Measurements from ENCODE around the gene PDHB.
A peak's percentile ranks its signal among the peaks of the same experiment; 100 is the strongest.

PDHB gene

DNA sequence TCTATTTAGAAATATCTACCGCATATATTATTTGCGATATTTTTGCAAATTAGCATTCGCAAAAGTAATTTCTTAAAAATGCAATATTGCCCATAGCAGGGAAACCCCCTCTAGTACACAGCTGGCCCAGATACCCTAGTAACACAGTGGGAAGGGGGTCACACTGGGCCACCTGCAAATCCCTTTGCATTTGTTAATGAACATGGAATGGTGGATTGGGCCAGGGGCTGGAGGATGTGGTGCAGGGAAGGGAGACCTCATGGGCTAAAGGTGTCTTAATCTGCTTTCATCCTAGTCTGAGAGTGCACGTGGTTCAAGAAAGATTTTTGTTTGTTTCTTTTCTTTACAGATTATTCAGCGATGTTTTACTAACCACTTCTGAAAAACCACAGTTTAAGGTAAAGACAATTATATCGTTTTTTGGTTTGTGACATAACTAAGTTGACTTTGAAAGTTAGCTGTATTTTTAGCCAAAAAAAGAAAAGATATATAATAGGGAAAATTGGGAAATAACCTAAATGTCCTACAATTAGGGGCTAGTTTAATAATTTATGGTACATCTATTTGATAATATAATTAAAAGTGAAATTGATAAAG, 30.0 kb downstream of the PDHB start:
- DNase-seq (ENCODE audit: low spot score): no peak

GRCh38 chr3:58398669-58399333, 34.8 kb downstream of the PDHB start:
- DNase-seq (ENCODE audit: low spot score): no peak

DNA sequence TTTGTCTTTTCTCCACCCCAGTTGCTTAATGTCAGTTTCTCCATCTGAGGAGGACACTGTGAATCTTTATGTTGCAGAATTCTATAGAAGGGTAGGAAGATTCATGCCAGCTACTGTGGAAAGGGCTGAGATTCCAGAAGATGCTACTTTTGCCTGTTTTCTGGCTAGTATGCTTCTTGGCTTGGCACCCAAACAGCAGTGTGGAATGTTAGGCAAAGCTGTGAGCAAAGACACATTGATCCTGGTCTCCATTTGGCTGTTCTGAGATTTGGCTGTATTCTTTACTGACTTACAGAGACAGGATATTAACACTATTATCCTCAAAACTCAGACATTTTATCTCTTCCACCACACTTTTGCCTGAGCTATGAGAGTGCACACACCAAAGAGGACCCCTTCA, 39.3 kb downstream of the PDHB start:
- DNase-seq (ENCODE audit: low spot score): no peak

DNA sequence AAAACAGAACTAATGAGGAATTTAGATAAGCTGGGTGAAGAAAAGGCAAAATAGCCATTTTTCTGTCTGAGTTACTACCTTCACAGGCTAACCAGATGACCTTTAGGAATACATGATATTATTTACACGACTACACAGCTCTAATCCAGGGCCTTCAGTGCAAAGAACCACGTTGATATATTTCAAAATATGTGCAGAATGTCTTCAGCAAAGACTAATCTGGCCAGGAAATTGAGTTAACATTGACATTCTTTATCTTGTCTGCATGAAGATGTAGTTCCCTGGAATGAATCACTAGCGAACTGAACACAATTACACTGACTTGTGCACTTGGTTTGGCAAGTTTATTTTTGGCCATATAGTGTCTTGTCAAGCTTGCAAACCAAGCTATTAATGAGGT, 41.5 kb downstream of the PDHB start:
- DNase-seq (ENCODE audit: low spot score): no peak

DNA sequence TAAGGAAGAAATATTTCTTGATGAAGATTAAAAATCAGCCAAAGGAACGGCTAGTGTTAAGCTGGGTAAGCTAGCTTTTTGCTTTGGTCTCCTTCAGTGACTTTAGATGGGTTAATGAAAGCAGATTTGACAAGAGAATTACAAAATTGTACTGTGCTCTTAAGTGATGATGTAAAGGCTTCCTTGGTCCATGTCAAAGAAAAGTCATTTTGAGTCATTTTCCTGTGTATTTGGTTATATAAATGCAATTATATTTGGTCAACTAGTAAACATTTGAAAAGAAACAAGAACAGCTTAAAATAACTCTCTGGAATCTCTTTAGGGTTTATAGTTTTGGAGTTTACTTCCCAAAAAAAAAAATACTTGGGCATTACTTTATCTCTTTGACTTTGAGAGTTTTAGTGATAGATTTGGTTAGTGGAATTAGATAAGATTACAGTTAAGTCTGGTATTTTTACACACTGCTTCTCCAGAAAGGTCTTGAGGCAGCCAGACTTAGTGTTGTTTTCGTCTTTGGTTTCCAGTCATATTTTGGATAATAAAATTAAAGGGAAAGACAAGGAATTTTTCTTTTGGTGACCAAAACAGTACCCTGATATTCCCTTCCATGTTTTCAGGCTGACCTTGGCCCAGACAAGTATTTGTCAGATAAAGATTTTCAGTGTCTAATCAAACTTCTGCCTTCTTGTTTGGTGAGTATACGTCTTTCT, 42.3 kb downstream of the PDHB start:
- no peak for DNase-seq (ENCODE audit: low spot score)

GRCh38 chr3:58388550-58389091, 45.0 kb downstream of the PDHB start:
- peak; percentile 29 for DNase-seq (ENCODE audit: low spot score)

- no peak for DNase-seq (ENCODE audit: low spot score)
Measured at GRCh38 chr3:58387650-58388546, 45.7 kb downstream of the PDHB start.

GRCh38 chr3:58386626-58387365, 46.8 kb downstream of the PDHB start:
- no peak for DNase-seq (ENCODE audit: low spot score)

GRCh38 chr3:58384381-58385090, 49.1 kb downstream of the PDHB start:
- no peak for DNase-seq (ENCODE audit: low spot score)

DNA sequence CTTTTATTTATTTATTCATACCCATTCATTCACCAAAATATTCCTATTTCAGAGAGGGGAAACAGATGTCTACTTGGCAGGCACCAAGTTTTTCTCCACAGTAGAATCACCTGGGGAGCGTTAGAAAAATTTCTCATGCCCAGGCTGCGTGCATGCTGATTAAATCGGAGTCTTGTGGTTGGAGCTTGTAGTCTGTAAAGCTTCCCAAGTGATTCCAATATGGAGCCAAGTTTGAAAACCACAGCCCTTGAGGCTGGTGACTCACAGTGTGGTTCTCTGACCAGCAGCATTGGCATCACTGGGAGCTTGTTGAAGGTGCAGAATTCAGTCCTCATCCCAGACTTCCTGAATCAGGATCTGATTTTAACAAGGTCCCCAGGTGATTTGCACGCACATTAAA, 49.7 kb downstream of the PDHB start:
- no peak for DNase-seq (ENCODE audit: low spot score)

DNA sequence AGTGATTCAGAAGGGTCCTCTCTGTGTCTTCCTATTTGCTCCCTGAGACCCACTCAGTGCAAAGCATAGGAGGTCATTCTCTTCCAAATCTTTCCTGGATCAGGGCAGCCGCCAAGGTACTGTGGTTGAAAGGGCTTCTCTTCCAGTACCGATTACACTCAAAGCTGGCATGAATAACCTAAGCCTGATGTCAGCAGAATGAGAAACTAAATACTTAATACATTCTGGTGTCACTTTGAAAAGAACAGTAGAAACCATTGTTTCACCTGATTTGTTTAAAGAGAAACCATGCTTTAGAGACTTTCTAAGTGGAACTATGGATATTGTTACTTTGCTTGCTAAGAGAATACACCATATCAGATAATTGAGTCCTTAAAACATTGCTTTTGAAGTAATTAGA, 50.2 kb downstream of the PDHB start:
- no peak for DNase-seq (ENCODE audit: low spot score)

DNA sequence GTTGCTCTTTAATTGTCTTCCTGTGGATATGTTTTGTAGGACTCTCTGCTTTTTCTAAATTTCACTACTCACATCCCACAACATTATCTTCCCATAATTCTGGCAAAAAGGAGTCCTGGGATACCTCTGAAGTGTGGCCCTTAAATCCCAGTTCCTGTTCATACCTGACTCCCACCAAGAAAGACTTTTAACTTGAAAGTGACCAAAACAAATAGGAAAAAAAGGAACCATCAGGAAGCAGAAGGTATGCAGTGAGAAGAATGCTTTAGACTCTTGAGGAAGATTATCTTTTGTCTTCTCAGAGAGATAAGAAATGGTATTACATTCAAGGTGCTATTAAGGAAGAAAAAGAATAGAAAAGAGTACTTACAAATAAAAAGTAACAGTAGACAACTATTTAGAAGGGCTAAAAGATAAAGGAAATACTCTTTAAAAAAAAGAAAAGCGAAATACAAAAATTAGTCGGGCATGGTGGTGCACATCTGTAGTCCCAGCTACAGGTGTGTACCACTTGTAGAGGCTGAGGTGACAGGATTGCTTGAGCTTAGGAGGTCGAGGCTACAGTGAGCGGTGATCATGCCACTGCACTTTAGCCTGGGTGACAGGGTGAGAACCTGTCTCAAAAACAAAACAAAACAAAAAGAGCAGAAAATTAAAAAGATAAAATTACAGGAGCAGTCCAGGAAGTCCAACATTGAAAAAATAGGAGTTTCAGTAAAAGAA, 54.1 kb downstream of the PDHB start:
- DNase-seq (ENCODE audit: low spot score): no peak

GRCh38 chr3:58377750-58378149, 55.9 kb downstream of the PDHB start:
- DNase-seq (ENCODE audit: low spot score): no peak

Measured in activated CD4-positive, alpha-beta T cell treated with anti-CD3 and anti-CD28 coated beads, Interleukin-2, Interleukin-4, amounts not matched to agents 100 ng/mL and 50 ng/mL, durations not matched to agents 16 hours and 8 hours (primary cell).